ENCODE measurements around the gene GPR132. TPM values are rescaled to one million over a fixed set of nuclear protein-coding genes. Genes with fewer than 3 reads are reported as not detected.

Gene GPR132
- total and polyA plus RNA-seq, 11 donors: 0.27 to 5.3 (median 0.75) TPM

- H3K36me3 ChIP-seq: no peaks in the 10 kb centered on the region
- ATAC-seq: peak; percentile 97 to 98 (median 98)
- peak in 1 of 12 donors; percentile 13 for TF ChIP-seq CTCF (IDR thresholded peaks at IDR 0.05)
- TF ChIP-seq POLR2A (IDR thresholded peaks at IDR 0.05): peak in 1 of 2 donors; percentile 74
- H3K9me3 ChIP-seq: no peaks in the 10 kb centered on the region
- H3K27me3 ChIP-seq: no peaks in the 10 kb centered on the region
- DNase-seq: peak; percentile 97 to 99 (median 98)
- H3K4me1 ChIP-seq: peaks cover 0 to 61% (median 20%) of the 10 kb centered on the region in 12 donors
- peak within 1 kb of the TSS; percentile 40 to 91 (median 82) for H3K27ac ChIP-seq
- H3K4me3 ChIP-seq: peak within 1 kb of the TSS; percentile 52 to 96 (median 90)
- intact Hi-C loops (cut with DNase I): loop anchor here in 7 of 10 donors (2.0 to 5.0 kb wide), 4 partner anchors 34 to 44 kb away; partner anchors contain the start of genes CLBA1 (in 3 of the 7) and AHNAK2 (in 1 of the 7)
- 0 to 1% (median 0%) methylated on average over 6 to 115 of the region's 115 CpGs for WGBS, 4 donors
Measured at GRCh38 chr14:105020815-105021655, 44.2 kb downstream of the GPR132 start, which contains the start of gene CDCA4. Gene CDCA4 (minus strand): TSS chr14:105021083. CDS start chr14:105011929, 9,154 bp downstream.

GRCh38 chr14:105019861-105020814 lies 45.1 kb downstream of the GPR132 start:
- Histone ChIP-seq H3K4me3 (peak overlapping the region; percentile 52 to 96 (median 90)), H3K27ac (peak overlapping the region; percentile 40 to 87 (median 72)), H3K4me1 (peaks cover 0 to 52% (median 20%) of the 10 kb centered on the region in 12 donors), H3K27me3 (no peaks in the 10 kb centered on the region), H3K9me3 (no peaks in the 10 kb centered on the region), H3K36me3 (no peaks in the 10 kb centered on the region)
- 8 to 22% (median 13%) methylated on average over 35 to 75 of the region's 75 CpGs for WGBS, 4 donors
- intact Hi-C loops (cut with DNase I): loop anchor here in 7 of 10 donors (2.0 to 5.0 kb wide), 4 partner anchors 33 to 43 kb away; partner anchors contain the start of genes CLBA1 (in 3 of the 7) and AHNAK2 (in 1 of the 7)
- no peak for TF ChIP-seq POLR2A (IDR thresholded peaks at IDR 0.05)
- no peak for TF ChIP-seq CTCF (IDR thresholded peaks at IDR 0.05)
- DNase-seq (peak in 1 of 5 donors; percentile 74), ATAC-seq (peak in 1 of 4 donors; percentile 6)

GRCh38 chr14:105018414-105018813 lies 46.8 kb downstream of the GPR132 start:
- TF ChIP-seq CTCF (IDR thresholded peaks at IDR 0.05): no peak
- no peak for TF ChIP-seq POLR2A (IDR thresholded peaks at IDR 0.05)
- peak overlapping the region in 1 of 12 donors; percentile 95 for H3K4me3 ChIP-seq

More at GRCh38 chr14:105018414-105018813, 46.8 kb downstream of the GPR132 start:
- H3K27ac ChIP-seq: no peak overlapping the region
- intact Hi-C loops (cut with DNase I): no loop called here
- H3K27me3 ChIP-seq: no peaks in the 10 kb centered on the region
- 79 to 89% (median 85%) methylated on average over 4 of the region's 4 CpGs for WGBS, 4 donors
- no peaks in the 10 kb centered on the region for H3K9me3 ChIP-seq
- no peak for DNase-seq
- no peak for ATAC-seq
- peaks cover 0 to 42% (median 21%) of the 10 kb centered on the region in 12 donors for H3K4me1 ChIP-seq
- no peaks in the 10 kb centered on the region for H3K36me3 ChIP-seq

Data from heart left ventricle (tissue), 16 donors.